GM23338 (cell line): ENCODE results near the gene PCIF1.

Experiments
- CTCF ChIP-seq, 2 experiments: fragments of 200-600 bp in 1 of 2; sonication (generic) in 1 of 2; conservative IDR thresholded peaks; 2 replicates each; pipeline versions ENCODE4 v1.5.1 to v1.6.1; 2016 to 2017; ENCODE audit warnings: antibody characterized with exemption in 2 of 2, low read depth in 2 of 2, mild to moderate bottlenecking in 2 of 2, moderate library complexity in 1 of 2
- EZH2phosphoT487 ChIP-seq: fragments of 200-600 bp; sonication (generic); IDR thresholded peaks from one replicate; pipeline ENCODE4 v1.8.1; 2018; ENCODE audit warnings: antibody characterized with exemption; ENCODE audit not compliant: unreplicated experiment
- JUNB ChIP-seq: IDR thresholded peaks from one replicate; pipeline ENCODE4 v1.6.1; 2016; ENCODE audit warnings: antibody characterized with exemption; ENCODE audit not compliant: unreplicated experiment
- POLR2AphosphoS5 ChIP-seq: IDR thresholded peaks from 2 replicates; pipeline ENCODE4 v1.6.1; 2016; ENCODE audit warnings: antibody characterized with exemption, low read depth
- REST ChIP-seq: IDR thresholded peaks from one replicate; pipeline ENCODE4 v1.6.1; 2018; ENCODE audit warnings: antibody characterized with exemption; ENCODE audit not compliant: unreplicated experiment

- TF ChIP-seq CTCF (conservative IDR thresholded peaks at IDR 0.05; ENCODE audit: low read depth in 2 of 2) (no peak), JUNB (no peak), EZH2phosphoT487 (no peak), POLR2AphosphoS5 (no peak), REST (no peak)
Observed at GRCh38 chr20:45926731-45927070, 7.8 kb upstream of the PCIF1 start.
